ENCODE results near the gene EPHB3. TPM values are rescaled to one million over a fixed set of nuclear protein-coding genes. Genes with fewer than 3 reads are reported as not detected.

Gene EPHB3
- 10 to 100 TPM; 25.5 to 32.1 (median 28.7) TPM for polyA plus RNA-seq (ENCODE audit: insufficient read length in 4 of 4)

GRCh38 chr3:184561061-184561912, at the start of gene EPHB3:
EPHB3 (plus strand) TSS chr3:184561785; CDS start chr3:184562236, 451 bp downstream.
- peak; percentile 96 to 100 (median 99) for DNase-seq (ENCODE audit: low read depth in 4 of 4, low spot score in 2 of 4)

GRCh38 chr3:184512621-184513020, 49.0 kb upstream of the EPHB3 start:
- DNase-seq (ENCODE audit: low read depth in 4 of 4, low spot score in 2 of 4), result no peak

GRCh38 chr3:184513276-184514170, 48.1 kb upstream of the EPHB3 start:
- peak; percentile 63 to 89 (median 69) for DNase-seq (ENCODE audit: low read depth in 4 of 4, low spot score in 2 of 4)

GRCh38 chr3:184514171-184514490, 47.5 kb upstream of the EPHB3 start:
- DNase-seq (ENCODE audit: low read depth in 4 of 4, low spot score in 2 of 4), result no peak

- DNase-seq (ENCODE audit: low read depth in 4 of 4, low spot score in 2 of 4), result no peak
Measured at GRCh38 chr3:184523825-184524615, 37.6 kb upstream of the EPHB3 start.

- no peak for DNase-seq (ENCODE audit: low read depth in 4 of 4, low spot score in 2 of 4)
Measured at GRCh38 chr3:184524981-184525336, 36.6 kb upstream of the EPHB3 start.

GRCh38 chr3:184525337-184526087, 36.1 kb upstream of the EPHB3 start:
- DNase-seq (ENCODE audit: low read depth in 4 of 4, low spot score in 2 of 4), result no peak

- no peak for DNase-seq (ENCODE audit: low read depth in 4 of 4, low spot score in 2 of 4)
Measured at GRCh38 chr3:184526088-184526433, 35.5 kb upstream of the EPHB3 start.

- no peak for DNase-seq (ENCODE audit: low read depth in 4 of 4, low spot score in 2 of 4)
Measured at GRCh38 chr3:184531626-184532280, 29.8 kb upstream of the EPHB3 start.

GRCh38 chr3:184532940-184533732, 28.4 kb upstream of the EPHB3 start:
- DNase-seq (ENCODE audit: low read depth in 4 of 4, low spot score in 2 of 4), result no peak

- no peak for DNase-seq (ENCODE audit: low read depth in 4 of 4, low spot score in 2 of 4)
Measured at GRCh38 chr3:184537885-184538665, 23.5 kb upstream of the EPHB3 start.

- no peak for DNase-seq (ENCODE audit: low read depth in 4 of 4, low spot score in 2 of 4)
Measured at GRCh38 chr3:184538666-184539431, 22.7 kb upstream of the EPHB3 start.

- no peak for DNase-seq (ENCODE audit: low read depth in 4 of 4, low spot score in 2 of 4)
Measured at GRCh38 chr3:184539801-184540435, 21.7 kb upstream of the EPHB3 start.

- no peak for DNase-seq (ENCODE audit: low read depth in 4 of 4, low spot score in 2 of 4)
Measured at GRCh38 chr3:184540777-184541681, 20.6 kb upstream of the EPHB3 start.

- DNase-seq (ENCODE audit: low read depth in 4 of 4, low spot score in 2 of 4), result no peak
Measured at GRCh38 chr3:184541886-184542562, 19.6 kb upstream of the EPHB3 start.

All from left renal cortex interstitium (tissue), 4 donors.